GM13977 (cell line): ENCODE data around the gene NTM.

Experiments used
- DNase-seq: peaks from one replicate; pipeline ENCODE4 v3.0.0; 2012; ENCODE audit warnings: low spot score
- CTCF ChIP-seq: IDR thresholded peaks from 2 replicates; pipeline ENCODE4 v1.5.1; 2012; ENCODE audit warnings: mild to moderate bottlenecking, control low read depth; ENCODE audit not compliant: insufficient read depth; ENCODE audit errors: extremely low read depth, missing control alignments
- in situ Hi-C: fragments of 300-500 bp; cut with MboI; formaldehyde crosslinking; loops from one replicate; pipeline ENCODE4 v1.12.0; 2022; ENCODE audit warnings: low sequenced_read_pairs, low pct_unique_long_range_greater_than_20kb, mixed read lengths, inconsistent platforms; ENCODE audit not compliant: unreplicated experiment

NTM gene

DNA sequence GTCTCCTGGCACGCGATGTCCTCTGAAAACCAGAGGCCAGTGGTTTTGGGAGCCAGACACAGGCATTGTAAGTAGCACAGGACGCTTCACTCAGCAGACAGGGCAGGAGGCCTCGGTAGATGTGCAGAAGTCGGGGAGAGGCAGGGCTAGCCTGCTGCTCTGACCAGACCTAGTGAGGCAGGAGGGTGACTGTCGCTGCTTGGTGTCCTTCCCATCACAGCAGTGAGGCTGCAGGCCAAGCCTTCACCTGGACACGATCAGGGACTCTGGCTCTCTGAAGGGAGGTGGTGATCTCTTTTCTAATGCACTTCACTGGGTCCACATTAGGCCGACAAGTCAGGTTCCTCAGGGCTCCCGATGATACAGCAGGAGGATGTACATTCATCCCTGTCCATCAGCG, 583.7 kb downstream of the NTM start:
- TF ChIP-seq CTCF = no peak
- in situ Hi-C loops = no loop called here
- no peak for DNase-seq

DNA sequence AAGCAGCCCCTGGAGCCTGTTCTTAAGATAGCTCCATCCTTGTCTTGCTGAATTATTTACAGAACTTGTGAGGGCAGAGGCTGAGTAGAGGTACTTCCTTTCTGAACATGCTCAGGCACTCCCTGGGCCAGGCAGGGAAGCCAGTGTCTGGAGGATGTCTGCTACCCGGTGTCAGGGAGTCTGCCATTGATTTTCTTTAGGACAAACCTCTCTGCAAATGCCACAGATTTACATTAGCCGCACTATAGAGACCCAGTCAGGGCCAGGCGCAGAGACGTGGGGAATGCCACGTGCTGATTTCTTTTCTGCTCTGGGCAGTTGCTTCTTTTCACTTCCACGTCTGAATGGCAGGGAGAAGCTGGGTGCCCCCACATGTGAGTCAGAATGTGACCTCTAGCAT, 585.5 kb downstream of the NTM start:
- DNase-seq = no peak
- no peak for TF ChIP-seq CTCF
- in situ Hi-C loops = no loop called here

- no peak for DNase-seq
- in situ Hi-C loops = no loop called here
- TF ChIP-seq CTCF = no peak
Observed at GRCh38 chr11:131957201-131957600, 586.8 kb downstream of the NTM start.

GRCh38 chr11:131957875-131958274, 587.5 kb downstream of the NTM start:
- in situ Hi-C loops = no loop called here
- no peak for DNase-seq
- no peak for TF ChIP-seq CTCF

GRCh38 chr11:131962818-131963217, 592.4 kb downstream of the NTM start:
- in situ Hi-C loops = no loop called here

GRCh38 chr11:131964698-131965483, 594.5 kb downstream of the NTM start:
- no peak for DNase-seq
- in situ Hi-C loops = no loop called here
- no peak for TF ChIP-seq CTCF

More at GRCh38 chr11:131962818-131963217, 592.4 kb downstream of the NTM start:
- no peak for TF ChIP-seq CTCF
- DNase-seq = no peak
